NCI-H2171 (cell line): ENCODE measurements around the gene MYPOP.
"Not testable (repeated sequence)": the region's sequence is repeated elsewhere in the genome, so short reads cannot be mapped to it uniquely, and the experiment has no call there.

ENCODE experiments used
- DNase-seq: peaks from one replicate; lab custom pipeline; 2025; lab: John Stamatoyannopoulos, UW

The MYPOP gene

DNA sequence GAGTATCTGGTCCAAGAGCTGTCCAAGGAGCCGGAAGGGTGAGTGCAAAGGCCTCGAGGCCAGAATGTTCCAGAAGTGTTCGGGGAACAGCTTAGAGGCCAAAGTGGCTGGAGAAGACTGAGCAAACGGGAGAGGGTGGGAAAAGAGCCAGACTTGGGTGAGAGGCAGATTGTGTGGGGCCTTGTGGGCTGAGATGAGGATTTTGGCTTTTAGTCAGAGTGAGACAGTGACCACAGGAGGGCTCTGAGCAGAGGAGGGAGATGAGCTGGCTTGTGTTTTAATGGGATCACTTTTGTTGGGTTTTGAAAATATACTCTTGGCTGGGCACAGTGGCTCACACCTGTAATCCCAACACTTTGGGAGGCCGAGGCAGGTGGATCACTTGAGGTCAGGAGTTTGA is 6.5 kb upstream of the MYPOP start:
- DNase-seq, result no peak

DNA sequence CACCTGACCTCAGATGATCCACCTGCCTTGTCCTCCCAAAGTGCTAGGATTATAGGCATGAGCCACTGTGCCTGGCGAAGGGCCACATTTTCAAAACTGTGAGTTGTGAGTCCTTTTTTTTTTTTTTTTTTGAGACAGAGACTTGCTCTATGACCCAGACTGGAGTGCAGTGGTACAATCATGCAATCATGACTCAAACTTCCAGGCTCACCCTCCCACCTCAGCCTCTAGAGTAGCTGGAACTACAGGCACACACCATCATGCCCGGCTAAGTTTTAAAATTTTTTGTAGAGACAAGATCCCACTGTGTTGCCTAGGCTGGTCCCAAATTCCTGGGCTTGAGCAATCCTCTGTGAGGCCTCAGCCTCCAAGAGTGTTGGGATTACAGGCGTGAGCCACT is 3.8 kb upstream of the MYPOP start:
- no peak for DNase-seq

DNA sequence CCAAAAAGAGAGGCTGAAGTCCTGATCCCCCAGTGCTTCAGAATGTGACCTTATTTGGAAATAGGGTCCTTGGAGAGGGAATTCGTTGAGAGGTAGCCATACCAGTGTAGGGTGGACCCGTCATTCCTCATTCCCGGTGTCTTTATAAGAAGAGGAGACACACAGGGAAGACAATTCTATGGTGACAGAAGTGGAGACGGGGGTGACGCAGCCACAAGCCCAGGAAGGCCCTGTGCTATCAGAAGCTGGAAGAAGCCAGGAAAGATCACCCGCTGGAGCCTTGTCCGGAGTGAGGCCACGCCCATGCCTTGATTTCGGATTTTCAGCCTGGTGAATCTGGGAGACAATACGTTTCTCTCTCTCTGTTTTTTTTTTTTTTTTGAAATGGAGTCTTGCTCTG is 2.6 kb upstream of the MYPOP start:
- no peak for DNase-seq

DNA sequence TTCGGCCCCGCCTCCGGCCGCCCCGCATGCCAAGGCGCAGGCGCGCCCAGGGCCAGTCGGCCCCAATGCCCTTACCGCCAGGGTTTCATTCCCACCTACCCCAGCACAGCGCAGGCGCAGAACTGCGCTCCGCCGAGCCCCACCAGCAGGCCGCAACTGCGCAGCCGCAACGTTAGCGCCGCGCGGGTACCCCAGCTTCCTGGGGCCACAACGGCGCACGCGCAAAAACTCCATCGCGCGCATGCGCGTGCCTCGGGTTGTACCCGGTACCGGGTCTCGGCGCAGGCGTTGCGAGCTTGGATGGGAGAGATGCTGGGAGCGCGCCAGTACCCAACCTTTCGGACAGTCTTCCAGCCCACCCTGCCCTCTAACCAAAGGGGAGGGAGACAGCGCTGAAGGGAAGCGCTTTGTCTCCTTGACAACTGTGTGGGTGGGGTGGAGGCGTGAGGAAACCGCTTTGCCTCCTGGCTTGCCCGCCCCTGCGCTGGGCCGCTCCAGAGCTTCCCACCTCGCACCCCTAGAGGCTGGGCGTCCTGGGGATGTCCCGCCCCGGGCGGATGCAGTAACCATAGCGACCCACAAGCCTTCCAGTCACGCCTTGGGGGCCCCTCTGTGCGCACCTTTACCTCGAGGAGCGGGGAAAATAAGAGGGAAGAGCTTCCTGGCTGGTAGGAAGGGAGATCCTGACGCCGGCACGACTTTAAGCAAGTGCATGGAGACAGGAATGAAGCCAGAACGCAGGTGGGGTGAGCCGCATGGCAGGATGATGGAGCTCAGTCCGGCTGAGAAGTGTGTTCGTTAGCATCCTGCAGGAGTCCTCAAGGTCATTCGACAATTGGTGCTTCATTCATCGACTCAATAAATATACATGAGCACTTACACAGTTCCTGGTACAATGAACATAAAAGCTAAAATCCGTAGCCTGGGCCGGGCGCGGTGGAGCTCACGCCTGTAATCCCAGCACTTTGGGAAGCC is 525 bp upstream of the MYPOP start:
- DNase-seq, result peak; percentile 93

GRCh38 chr19:45901432-45901911 is 941 bp downstream of the MYPOP start:
- DNase-seq, result peak; percentile 14

- DNase-seq, result no peak
Observed at GRCh38 chr19:45900738-45901431, 1.5 kb downstream of the MYPOP start.

- no peak for DNase-seq
Observed at GRCh38 chr19:45899919-45900589, 2.4 kb downstream of the MYPOP start.

- DNase-seq, result no peak
Observed at GRCh38 chr19:45899253-45899652, 3.2 kb downstream of the MYPOP start.

- no peak for DNase-seq
Observed at GRCh38 chr19:45897261-45897812, 5.1 kb downstream of the MYPOP start.

DNA sequence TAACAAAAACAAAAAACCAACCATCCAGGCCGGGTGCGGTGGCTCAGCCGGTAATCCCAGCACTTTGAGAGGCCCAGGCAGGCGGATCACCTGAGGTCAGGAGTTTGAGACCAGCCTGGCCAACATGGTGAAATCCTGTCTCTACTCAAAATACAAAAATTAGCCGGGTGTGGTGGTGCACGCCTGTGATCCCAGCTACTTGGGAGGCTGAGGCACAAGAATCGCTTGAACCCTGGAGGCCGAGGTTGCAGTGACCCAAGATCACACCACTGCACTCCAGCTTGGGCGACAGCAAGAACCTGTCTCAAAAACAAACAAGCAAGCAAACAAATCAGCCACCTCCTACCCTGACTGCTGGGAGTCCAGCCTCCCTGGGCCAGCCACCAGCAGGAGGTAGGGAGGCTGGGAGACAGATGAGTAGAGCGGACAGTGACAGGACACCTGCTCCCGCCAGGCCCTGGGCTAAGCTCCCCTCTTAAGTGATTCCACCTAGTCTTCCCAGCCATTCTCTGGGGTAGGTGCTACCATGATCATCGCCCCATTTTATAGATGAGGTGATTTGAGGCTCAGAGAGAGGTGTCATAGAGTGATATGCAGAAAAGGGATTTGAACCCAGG is 6.3 kb downstream of the MYPOP start:
- DNase-seq, result not testable (repeated sequence)

- no peak for DNase-seq
Observed at GRCh38 chr19:45895519-45895972, 6.9 kb downstream of the MYPOP start.

- no peak for DNase-seq
Observed at GRCh38 chr19:45890877-45891276, 11.5 kb downstream of the MYPOP start.

DNA sequence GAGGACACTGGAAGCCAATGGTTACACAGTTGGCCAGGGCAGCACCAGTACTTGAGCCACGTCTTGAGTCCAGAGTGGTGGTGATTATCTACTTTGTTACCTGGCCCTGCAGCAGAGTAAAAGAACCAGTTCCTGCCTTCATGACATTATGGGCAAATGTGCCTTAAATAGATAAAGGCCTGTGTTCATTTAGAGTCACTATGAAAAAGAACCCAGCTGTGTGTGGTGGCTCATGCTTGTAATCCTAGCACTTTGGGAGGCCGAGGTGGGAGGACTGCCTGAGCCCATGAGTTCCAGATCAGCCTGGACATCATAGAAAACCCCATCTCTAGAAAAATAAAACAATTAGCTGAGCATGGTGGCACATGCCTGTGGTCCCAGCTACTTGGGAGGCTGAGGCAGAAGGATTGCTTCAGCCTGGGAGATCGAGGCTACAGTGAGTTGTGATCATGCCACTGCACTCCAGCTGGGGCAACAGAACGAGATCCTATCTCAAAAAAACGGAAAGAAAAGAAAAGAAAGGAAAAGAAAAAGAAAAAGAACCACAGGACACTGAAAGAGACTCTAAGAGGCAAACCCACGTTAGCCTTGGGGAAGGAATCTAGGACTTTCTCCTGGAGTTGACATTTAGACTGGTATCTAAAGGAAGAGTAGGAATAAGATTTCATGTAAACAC is 13.1 kb downstream of the MYPOP start:
- DNase-seq, result no peak

DNA sequence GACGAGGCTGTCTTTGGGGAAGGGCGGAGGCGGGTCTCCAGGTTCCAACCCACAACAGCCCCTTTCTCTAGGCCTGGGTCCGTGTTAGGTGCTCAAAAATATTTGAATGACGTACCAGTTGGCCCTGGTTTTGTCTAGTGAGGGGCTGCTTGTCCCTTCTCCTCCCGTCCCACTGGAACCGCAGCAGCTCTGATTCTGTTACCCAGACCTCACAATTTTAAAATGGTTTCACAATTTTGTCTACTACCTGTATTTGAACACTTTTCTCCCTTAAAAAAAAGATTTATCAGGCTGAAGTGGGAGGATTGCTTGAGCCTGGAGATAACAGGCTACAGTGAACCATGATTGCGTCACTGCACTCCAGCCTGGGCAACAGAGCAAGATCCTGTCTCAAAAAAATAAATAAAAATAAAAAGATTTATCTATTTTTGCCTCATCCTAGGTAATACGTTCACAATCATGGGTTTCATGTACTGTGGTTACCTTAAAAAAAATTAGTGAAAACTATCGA is 15.2 kb downstream of the MYPOP start:
- no peak for DNase-seq

DNA sequence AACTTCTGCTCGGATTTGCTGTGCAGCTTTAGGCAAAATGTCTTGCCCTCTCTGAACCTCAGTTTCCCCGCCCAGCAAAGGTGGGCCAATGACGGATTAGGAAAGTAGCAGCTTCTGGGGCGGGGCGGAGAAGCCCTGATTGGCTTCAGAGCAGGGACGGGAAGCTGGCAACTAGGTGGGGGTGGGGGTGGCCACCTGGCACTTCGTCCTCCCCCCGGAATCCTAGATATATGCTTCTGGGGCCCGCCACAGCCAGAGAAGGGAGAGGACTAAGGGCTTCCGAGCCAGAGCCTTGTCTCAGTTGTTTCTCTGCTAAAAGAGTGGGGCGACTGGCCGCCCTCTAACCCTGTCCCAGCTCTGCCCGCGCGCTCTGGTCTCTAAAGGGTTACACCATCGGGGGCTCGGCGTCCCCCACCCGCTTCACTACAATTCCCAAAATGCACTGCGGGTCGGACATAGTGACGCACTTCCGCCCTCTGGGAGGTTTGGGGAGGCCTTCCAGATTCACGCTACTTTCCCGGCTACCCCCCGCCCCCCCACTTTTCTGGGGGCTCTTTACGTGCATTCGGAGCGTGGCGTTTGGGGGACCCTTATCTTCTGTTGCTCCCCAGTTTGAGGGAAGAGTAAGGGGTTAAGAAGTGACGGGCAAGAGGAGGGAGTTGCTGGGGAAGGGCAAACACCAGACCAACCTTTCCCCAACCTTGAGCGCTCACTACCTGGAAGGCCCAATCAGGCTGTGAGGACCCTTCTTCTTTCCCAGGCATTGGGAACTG is 15.8 kb downstream of the MYPOP start:
- peak; percentile 88 for DNase-seq

GRCh38 chr19:45885556-45886426 is 16.6 kb downstream of the MYPOP start, which contains the start of gene IRF2BP1:
Gene IRF2BP1 (minus strand): TSS chr19:45886141. CDS start chr19:45885774, 367 bp downstream.
- peak; percentile 89 for DNase-seq

GRCh38 chr19:45884682-45885555 is 17.5 kb downstream of the MYPOP start:
- DNase-seq, result peak; percentile 13
